GM23248 (cell line): ENCODE data around the gene TJAP1. TPM values are rescaled to one million over a fixed set of nuclear protein-coding genes. Genes with fewer than 3 reads are reported as not detected.
A peak's percentile ranks its signal among the peaks of the same experiment; 100 is the strongest.

Source experiments
- DNase-seq: peaks from one replicate; pipeline ENCODE4 v3.0.0-alpha.2; 2015
- H2AFZ ChIP-seq: fragments of 200-600 bp; sonication (generic); 2 replicates; pipeline ENCODE4 v1.6.1; 2016; ENCODE audit warnings: antibody characterized with exemption
- H3F3A ChIP-seq: fragments of 200-600 bp; sonication (generic); 2 replicates; pipeline ENCODE4 v1.6.1; 2016; ENCODE audit warnings: mild to moderate bottlenecking, antibody characterized with exemption, mixed run types; ENCODE audit not compliant: insufficient read depth
- H3K27ac ChIP-seq: fragments of 200-600 bp; sonication (generic); 2 replicates; pipeline ENCODE4 v1.5.1; 2016; ENCODE audit warnings: mild to moderate bottlenecking
- H3K27me3 ChIP-seq: fragments of 200-600 bp; sonication (generic); replicated peaks from 2 replicates; pipeline ENCODE4 v1.6.1; 2016; ENCODE audit warnings: mild to moderate bottlenecking; ENCODE audit not compliant: insufficient read depth
- H3K36me3 ChIP-seq: fragments of 200-600 bp; sonication (generic); 2 replicates; pipeline ENCODE4 v1.6.1; 2016; ENCODE audit warnings: low read depth, mild to moderate bottlenecking
- H3K4me1 ChIP-seq: fragments of 200-600 bp; sonication (generic); 2 replicates; pipeline ENCODE4 v1.6.1; 2016; ENCODE audit warnings: mild to moderate bottlenecking; ENCODE audit not compliant: insufficient read depth
- H3K4me2 ChIP-seq: fragments of 200-600 bp; sonication (generic); one replicate; pipeline ENCODE4 v1.6.1; 2016; ENCODE audit warnings: mild to moderate bottlenecking; ENCODE audit not compliant: unreplicated experiment
- H3K4me3 ChIP-seq: fragments of 200-600 bp; sonication (generic); 2 replicates; pipeline ENCODE4 v1.5.1; 2016; ENCODE audit warnings: mild to moderate bottlenecking
- H3K79me2 ChIP-seq: fragments of 200-600 bp; sonication (generic); 2 replicates; pipeline ENCODE4 v1.6.1; 2016; ENCODE audit warnings: mild to moderate bottlenecking; ENCODE audit not compliant: insufficient read depth
- H3K9ac ChIP-seq: fragments of 200-600 bp; sonication (generic); 2 replicates; pipeline ENCODE4 v1.6.1; 2016; ENCODE audit warnings: mild to moderate bottlenecking
- H3K9me2 ChIP-seq: fragments of 200-600 bp; sonication (generic); 2 replicates; pipeline ENCODE4 v1.6.1; 2016; ENCODE audit warnings: mixed run types, mild to moderate bottlenecking, moderate library complexity; ENCODE audit not compliant: insufficient read depth
- H3K9me3 ChIP-seq: fragments of 200-600 bp; sonication (generic); one replicate; pipeline ENCODE4 v1.6.1; 2017; ENCODE audit warnings: low read depth
- H4K20me1 ChIP-seq: fragments of 200-600 bp; sonication (generic); 2 replicates; pipeline ENCODE4 v1.6.0; 2016; ENCODE audit not compliant: insufficient read depth
- EZH2 ChIP-seq: fragments of 200-600 bp; sonication (generic); IDR thresholded peaks from 2 replicates; pipeline ENCODE4 v1.6.1; 2018; ENCODE audit warnings: antibody characterized with exemption, mild to moderate bottlenecking; ENCODE audit not compliant: insufficient read depth, poor library complexity, severe bottlenecking
- EZH2phosphoT487 ChIP-seq: fragments of 200-600 bp; sonication (generic); IDR thresholded peaks from 2 replicates; pipeline ENCODE4 v1.6.1; 2018; ENCODE audit warnings: antibody characterized with exemption, moderate library complexity, mild to moderate bottlenecking, low read depth; ENCODE audit not compliant: insufficient read depth
- WGBS, 2 experiments: methylation state at CpG; one replicate each; pipeline ENCODE4 v1.1.6; 2015 to 2017; ENCODE audit warnings: low lambda C conversion rate in 2 of 2, low coverage in 1 of 2; ENCODE audit errors: missing lambda C conversion rate in 2 of 2; 5-methylcytosine and 5-hydroxymethylcytosine counted together
- in situ Hi-C: fragments of 300-500 bp; cut with MboI; formaldehyde crosslinking; loops from 2 replicates; pipeline ENCODE4 v1.15.0; 2020
- polyA plus RNA-seq: library from polyadenylated mRNA; unstranded; fragments of >200 nt; fragmentation: Nextera tagmentation; extraction: Ambion mirVana; gene quantifications from 2 replicates; pipeline ENCODE4 v1.2.1, GENCODE V29; 2016
- total RNA-seq: library from RNA; depleted of rRNA; stranded (reverse); fragments of >200 nt; shearing (Covaris generic); gene quantifications from 2 replicates; pipeline ENCODE4 v1.2.3, GENCODE V29; 2014

TJAP1 gene
- total and polyA plus RNA-seq, 2 experiments from 2014 or later = 16.0 to 32.9 TPM

DNA sequence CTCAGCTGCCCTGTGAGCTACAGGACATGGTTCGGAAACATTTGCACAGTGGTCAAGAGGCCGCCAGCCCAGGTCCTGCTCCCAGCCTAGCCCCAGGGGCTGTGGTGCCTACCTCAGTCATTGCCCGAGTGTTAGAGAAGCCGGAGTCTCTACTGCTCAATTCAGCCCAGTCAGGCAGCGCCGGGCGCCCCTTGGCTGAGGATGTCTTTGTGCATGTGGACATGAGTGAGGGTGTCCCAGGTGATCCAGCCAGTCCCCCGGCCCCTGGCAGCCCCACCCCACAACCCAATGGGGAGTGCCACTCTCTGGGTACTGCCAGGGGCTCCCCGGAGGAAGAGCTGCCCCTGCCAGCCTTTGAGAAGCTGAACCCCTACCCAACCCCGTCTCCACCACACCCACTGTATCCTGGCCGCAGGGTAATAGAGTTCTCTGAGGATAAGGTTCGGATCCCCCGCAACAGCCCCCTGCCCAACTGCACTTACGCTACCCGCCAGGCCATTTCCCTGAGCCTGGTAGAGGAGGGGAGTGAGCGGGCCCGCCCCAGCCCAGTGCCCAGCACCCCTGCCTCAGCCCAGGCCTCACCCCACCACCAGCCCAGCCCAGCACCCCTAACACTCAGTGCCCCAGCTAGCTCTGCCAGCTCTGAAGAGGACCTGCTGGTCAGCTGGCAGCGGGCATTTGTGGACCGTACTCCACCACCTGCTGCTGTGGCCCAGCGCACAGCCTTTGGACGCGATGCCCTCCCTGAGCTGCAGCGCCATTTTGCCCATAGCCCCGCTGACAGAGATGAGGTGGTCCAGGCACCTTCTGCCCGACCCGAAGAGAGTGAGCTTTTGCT, 27.6 kb downstream of the TJAP1 start:
- Histone ChIP-seq H4K20me1 (no peaks in the 10 kb centered on the region), H3K4me3 (no peak overlapping the region), H3F3A (no peaks in the 10 kb centered on the region), H3K27ac (no peak overlapping the region), H3K9me2 (no peaks in the 10 kb centered on the region), H3K36me3 (peaks cover 4% of the 10 kb centered on the region; the same call in 1 of the 2 replicates), H2AFZ (no peak overlapping the region), H3K4me2 (no peak overlapping the region), H3K4me1 (0 out of 2 replicates have a peak, but pooled peaks cover 2% of the 10 kb centered on the region), H3K27me3 (no peaks in the 10 kb centered on the region), H3K9ac (no peak overlapping the region), H3K9me3 (no peaks in the 10 kb centered on the region), H3K79me2 (no peaks in the 10 kb centered on the region)
- TF ChIP-seq EZH2 (no peak), EZH2phosphoT487 (no peak)
- no peak for DNase-seq
- whole genome bisulfite sequencing, 2 experiments = 87 to 91% methylated on average over 20 to 25 of the region's 26 CpGs
- in situ Hi-C loops = loop anchor here (10.0 kb wide), 1 partner anchor 50 kb away; the partner anchor contains the start of gene DLK2

DNA sequence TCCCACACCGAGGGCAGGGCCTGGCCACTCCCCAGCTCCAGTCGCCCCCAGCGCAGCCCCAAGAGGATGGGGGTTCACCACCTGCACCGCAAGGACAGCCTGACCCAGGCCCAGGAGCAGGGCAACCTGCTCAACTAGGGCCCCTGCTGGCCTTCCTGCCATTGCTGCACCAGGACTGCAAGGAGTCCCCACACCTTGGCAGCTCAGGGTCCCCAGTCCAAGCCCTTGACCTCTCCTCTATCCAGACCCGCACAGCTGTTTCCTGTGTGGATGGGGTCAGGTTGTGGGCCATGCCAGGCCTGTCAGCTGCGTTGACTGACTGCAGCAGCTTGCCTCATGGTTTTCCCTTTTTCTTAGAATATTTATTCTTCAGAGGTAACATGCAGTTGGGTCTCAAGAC, 28.3 kb downstream of the TJAP1 start:
- H3K9me3 ChIP-seq = no peaks in the 10 kb centered on the region
- no peak overlapping the region for H3K4me2 ChIP-seq
- WGBS, 2 experiments = 57 to 62% methylated on average over 6 of the region's 6 CpGs
- H3K9me2 ChIP-seq = no peaks in the 10 kb centered on the region
- H3K4me1 ChIP-seq = 0 out of 2 replicates have a peak, but pooled peaks cover 2% of the 10 kb centered on the region
- H3K36me3 ChIP-seq = no peaks in the 10 kb centered on the region; the same call in 1 of the 2 replicates
- H3K79me2 ChIP-seq = no peaks in the 10 kb centered on the region
- H3K27me3 ChIP-seq = no peaks in the 10 kb centered on the region
- no peak for TF ChIP-seq EZH2phosphoT487
- TF ChIP-seq EZH2 = no peak
- no peak for DNase-seq
- H3K27ac ChIP-seq = no peak overlapping the region
- no peak overlapping the region for H3K4me3 ChIP-seq
- no peaks in the 10 kb centered on the region for H4K20me1 ChIP-seq
- no peak overlapping the region for H3K9ac ChIP-seq
- no peaks in the 10 kb centered on the region for H3F3A ChIP-seq
- no peak overlapping the region for H2AFZ ChIP-seq
- in situ Hi-C loops = loop anchor here (10.0 kb wide), 1 partner anchor 51 kb away; the partner anchor contains the start of gene DLK2

DNA sequence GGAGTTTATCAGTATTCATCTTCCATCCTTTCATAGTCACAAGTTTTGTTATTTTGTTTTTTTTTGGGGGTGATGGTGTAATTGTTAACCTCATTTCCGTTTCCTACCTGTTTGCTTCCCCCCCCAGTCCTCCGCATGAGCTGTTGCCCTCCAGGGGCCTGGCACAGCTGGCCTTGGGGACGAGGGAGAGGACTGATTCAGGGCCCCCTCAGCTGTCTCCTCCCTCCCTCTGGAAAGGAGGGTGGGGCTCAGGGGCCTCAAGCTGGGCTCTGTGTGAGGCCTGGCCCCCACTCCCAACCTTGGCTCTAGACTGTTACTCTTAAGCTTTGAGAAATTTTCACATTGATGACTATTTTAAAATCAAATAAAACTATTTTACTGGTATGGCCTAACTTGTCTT, 28.8 kb downstream of the TJAP1 start:
- in situ Hi-C loops = loop anchor here (10.0 kb wide), 1 partner anchor 51 kb away; the partner anchor contains the start of gene DLK2
- no peaks in the 10 kb centered on the region for H3K27me3 ChIP-seq
- peaks cover under 1% of the 10 kb centered on the region; the same call in 1 of the 2 replicates for H3F3A ChIP-seq
- H4K20me1 ChIP-seq = no peaks in the 10 kb centered on the region
- H2AFZ ChIP-seq = no peak overlapping the region
- no peaks in the 10 kb centered on the region for H3K9me3 ChIP-seq
- no peaks in the 10 kb centered on the region for H3K9me2 ChIP-seq
- H3K79me2 ChIP-seq = no peaks in the 10 kb centered on the region
- 78 to 79% methylated on average over 3 of the region's 3 CpGs for WGBS, 2 experiments
- no peak overlapping the region for H3K27ac ChIP-seq
- H3K36me3 ChIP-seq = no peaks in the 10 kb centered on the region; the same call in 1 of the 2 replicates
- no peak overlapping the region for H3K4me3 ChIP-seq
- DNase-seq = no peak
- 0 out of 2 replicates have a peak, but pooled peaks cover 2% of the 10 kb centered on the region for H3K4me1 ChIP-seq
- no peak overlapping the region for H3K4me2 ChIP-seq
- no peak for TF ChIP-seq EZH2phosphoT487
- H3K9ac ChIP-seq = no peak overlapping the region

DNA sequence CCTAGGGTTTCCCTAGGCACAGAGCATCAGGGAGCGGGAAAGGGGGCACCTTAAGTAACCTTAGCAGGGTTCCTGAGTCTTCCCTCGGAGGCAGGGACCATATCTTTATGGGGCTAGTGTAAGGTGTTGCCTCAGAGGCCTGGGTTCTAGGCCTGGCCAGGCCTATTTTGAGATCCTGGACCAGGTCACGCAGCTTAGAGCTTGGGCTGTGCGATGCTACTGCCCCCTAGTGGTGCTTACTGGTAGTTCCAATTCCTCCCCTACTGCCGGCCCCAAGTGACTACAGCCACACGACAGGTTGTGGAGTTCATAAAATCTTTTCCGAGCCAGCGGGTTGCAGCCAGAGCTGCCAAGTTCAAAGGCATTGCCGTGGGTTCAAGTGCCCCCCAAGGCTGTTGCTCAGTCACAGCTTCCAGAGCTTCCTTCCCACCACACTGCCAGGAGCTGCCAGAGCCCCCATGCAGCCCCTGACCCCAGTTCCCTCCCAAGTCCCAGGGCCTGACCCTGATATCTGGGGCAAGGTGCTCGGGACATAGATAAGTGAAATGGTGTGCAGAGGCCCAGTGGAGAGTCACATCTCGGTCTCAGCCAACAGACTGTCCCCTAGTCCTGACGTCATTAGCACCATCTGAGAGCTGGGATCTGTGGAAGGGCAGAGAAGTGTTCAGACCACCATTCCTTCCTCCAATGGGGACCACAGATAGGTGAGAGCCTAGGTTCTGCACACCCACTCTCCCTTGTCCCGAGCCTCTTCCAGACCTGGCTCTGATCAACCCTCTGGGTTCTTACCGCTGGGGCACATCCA, 29.5 kb downstream of the TJAP1 start:
- Histone ChIP-seq H3K9me3 (no peaks in the 10 kb centered on the region), H4K20me1 (no peaks in the 10 kb centered on the region), H3K27me3 (no peaks in the 10 kb centered on the region), H3K79me2 (no peaks in the 10 kb centered on the region), H3K4me3 (no peak overlapping the region), H3K4me2 (no peak overlapping the region), H3K9me2 (no peaks in the 10 kb centered on the region), H2AFZ (no peak overlapping the region), H3K9ac (no peak overlapping the region), H3F3A (peaks cover 7% of the 10 kb centered on the region; the same call in 1 of the 2 replicates), H3K36me3 (no peaks in the 10 kb centered on the region; the same call in 1 of the 2 replicates), H3K4me1 (0 out of 2 replicates have a peak, but pooled peaks cover 2% of the 10 kb centered on the region), H3K27ac (no peak overlapping the region)
- in situ Hi-C loops = loop anchor here (10.0 kb wide), 1 partner anchor 52 kb away; the partner anchor contains the start of gene DLK2
- DNase-seq = peak; percentile 83
- TF ChIP-seq EZH2phosphoT487 = no peak
- TF ChIP-seq EZH2 = no peak
- WGBS, 2 experiments = 23 to 25% methylated on average over 14 of the region's 14 CpGs
